MM.1S (cell line): ENCODE results near the gene PTPRN2.

ENCODE experiments used
- DNase-seq: peaks from one replicate; pipeline ENCODE4 v3.0.0-alpha.2; 2015
- H2AFZ ChIP-seq: fragments of 300-600 bp; sonication (generic); 2 replicates; pipeline ENCODE4 v1.6.0; 2016; ENCODE audit warnings: antibody characterized with exemption, low read length
- H3F3A ChIP-seq: fragments of 300-600 bp; sonication (generic); 2 replicates; pipeline ENCODE4 v1.6.1; 2016; ENCODE audit warnings: mild to moderate bottlenecking, antibody characterized with exemption, low read length, moderate library complexity, mixed read lengths; ENCODE audit not compliant: insufficient read depth
- H3K27ac ChIP-seq: fragments of 300-600 bp; sonication (generic); 2 replicates; pipeline ENCODE4 v1.5.1; 2016; ENCODE audit warnings: mild to moderate bottlenecking, low read length
- H3K27me3 ChIP-seq: fragments of 300-600 bp; sonication (generic); replicated peaks from 2 replicates; pipeline ENCODE4 v1.6.0; 2016; ENCODE audit warnings: low read length; ENCODE audit not compliant: insufficient read depth
- H3K36me3 ChIP-seq: fragments of 300-600 bp; sonication (generic); replicated peaks from 2 replicates; pipeline ENCODE4 v1.6.1; 2016; ENCODE audit warnings: mild to moderate bottlenecking, low read length, mixed read lengths; ENCODE audit not compliant: insufficient read depth
- H3K4me1 ChIP-seq: fragments of 300-600 bp; sonication (generic); 2 replicates; pipeline ENCODE4 v1.6.1; 2016; ENCODE audit warnings: low read length, mixed read lengths
- H3K4me2 ChIP-seq: fragments of 300-600 bp; sonication (generic); 2 replicates; pipeline ENCODE4 v1.6.0; 2016; ENCODE audit warnings: low read depth, low read length
- H3K4me3 ChIP-seq: fragments of 300-600 bp; sonication (generic); 2 replicates; pipeline ENCODE4 v1.5.1; 2016; ENCODE audit warnings: low read length, mixed read lengths
- H3K79me2 ChIP-seq: fragments of 300-600 bp; sonication (generic); 2 replicates; pipeline ENCODE4 v1.6.1; 2016; ENCODE audit warnings: mixed run types, low read length, mixed read lengths
- H3K9ac ChIP-seq: fragments of 300-600 bp; sonication (generic); 2 replicates; pipeline ENCODE4 v1.6.1; 2016; ENCODE audit warnings: low read length, mixed read lengths
- H3K9me2 ChIP-seq: fragments of 300-600 bp; sonication (generic); replicated peaks from 2 replicates; pipeline ENCODE4 v1.6.1; 2016; ENCODE audit warnings: mild to moderate bottlenecking, low read length, mixed read lengths; ENCODE audit not compliant: insufficient read depth
- H3K9me3 ChIP-seq: fragments of 300-600 bp; sonication (generic); replicated peaks from 2 replicates; pipeline ENCODE4 v1.6.1; 2016; ENCODE audit warnings: mild to moderate bottlenecking, low read length, mixed read lengths; ENCODE audit not compliant: insufficient read depth
- H4K20me1 ChIP-seq: fragments of 300-600 bp; sonication (generic); 2 replicates; pipeline ENCODE4 v1.6.1; 2016; ENCODE audit warnings: mild to moderate bottlenecking, low read length, moderate library complexity, mixed read lengths; ENCODE audit not compliant: insufficient read depth
- CTCF ChIP-seq: fragments of 300-600 bp; sonication (generic); IDR thresholded peaks from 2 replicates; pipeline ENCODE4 v1.5.1; 2016; ENCODE audit warnings: antibody characterized with exemption, low read length, mixed read lengths
- EZH2 ChIP-seq: fragments of 300-600 bp; sonication (generic); optimal IDR thresholded peaks from 2 replicates; pipeline ENCODE3; 2017; ENCODE audit warnings: low read depth, mild to moderate bottlenecking, antibody characterized with exemption, low read length, mixed read lengths
- EZH2phosphoT487 ChIP-seq: fragments of 300-600 bp; sonication (generic); IDR thresholded peaks from 2 replicates; pipeline ENCODE4 v1.6.1; 2018; ENCODE audit warnings: antibody characterized with exemption, low read length

PTPRN2 gene

GRCh38 chr7:158140538-158141220, 446.9 kb downstream of the PTPRN2 start:
- no peak overlapping the region for H3K9ac ChIP-seq

GRCh38 chr7:158139499-158139898, 448.1 kb downstream of the PTPRN2 start:
- Histone ChIP-seq H3K4me3 (no peak overlapping the region), H3K9ac (no peak overlapping the region)

More at GRCh38 chr7:158140538-158141220, 446.9 kb downstream of the PTPRN2 start:
- no peaks in the 10 kb centered on the region for H3K9me2 ChIP-seq
- H4K20me1 ChIP-seq = no peaks in the 10 kb centered on the region
- no peaks in the 10 kb centered on the region for H3K4me1 ChIP-seq
- peaks cover 86% of the 10 kb centered on the region for H3K27me3 ChIP-seq
- H2AFZ ChIP-seq = no peak overlapping the region
- DNase-seq = no peak
- no peaks in the 10 kb centered on the region for H3F3A ChIP-seq
- TF ChIP-seq EZH2phosphoT487 (no peak), CTCF (no peak), EZH2 (no peak)
- H3K36me3 ChIP-seq = no peaks in the 10 kb centered on the region
- H3K27ac ChIP-seq = no peak overlapping the region
- H3K4me3 ChIP-seq = no peak overlapping the region
- no peak overlapping the region for H3K4me2 ChIP-seq
- no peaks in the 10 kb centered on the region for H3K9me3 ChIP-seq
- no peaks in the 10 kb centered on the region for H3K79me2 ChIP-seq

GRCh38 chr7:158138329-158138597, 449.4 kb downstream of the PTPRN2 start:
- H3K9ac ChIP-seq = no peak overlapping the region
- no peak for TF ChIP-seq CTCF
- H3K27me3 ChIP-seq = peaks cover 89% of the 10 kb centered on the region
- H3F3A ChIP-seq = no peaks in the 10 kb centered on the region
- no peak overlapping the region for H3K4me2 ChIP-seq
- H4K20me1 ChIP-seq = no peaks in the 10 kb centered on the region
- no peak overlapping the region for H3K27ac ChIP-seq
- no peaks in the 10 kb centered on the region for H3K4me1 ChIP-seq
- H3K4me3 ChIP-seq = no peak overlapping the region
- no peaks in the 10 kb centered on the region for H3K79me2 ChIP-seq
- H3K9me3 ChIP-seq = no peaks in the 10 kb centered on the region
- H2AFZ ChIP-seq = no peak overlapping the region
- H3K36me3 ChIP-seq = no peaks in the 10 kb centered on the region
- no peaks in the 10 kb centered on the region for H3K9me2 ChIP-seq
- DNase-seq = no peak

More at GRCh38 chr7:158139499-158139898, 448.1 kb downstream of the PTPRN2 start:
- H3K4me1 ChIP-seq = no peaks in the 10 kb centered on the region
- no peak for TF ChIP-seq EZH2
- no peak for TF ChIP-seq CTCF
- TF ChIP-seq EZH2phosphoT487 = no peak
- no peak overlapping the region for H3K27ac ChIP-seq
- H3F3A ChIP-seq = no peaks in the 10 kb centered on the region
- H2AFZ ChIP-seq = no peak overlapping the region
- H3K36me3 ChIP-seq = no peaks in the 10 kb centered on the region
- H3K9me3 ChIP-seq = no peaks in the 10 kb centered on the region
- H3K9me2 ChIP-seq = no peaks in the 10 kb centered on the region
- no peak overlapping the region for H3K4me2 ChIP-seq
- no peaks in the 10 kb centered on the region for H4K20me1 ChIP-seq
- no peak for DNase-seq
- peaks cover 94% of the 10 kb centered on the region for H3K27me3 ChIP-seq
- no peaks in the 10 kb centered on the region for H3K79me2 ChIP-seq
